Type B pancreatic cell (in vitro differentiated cells): Measurements from ENCODE around the gene TMEM108. TPM values are rescaled to one million over a fixed set of nuclear protein-coding genes. Genes with fewer than 3 reads are reported as not detected.

Source experiments
- DNase-seq: peaks from one replicate; pipeline ENCODE4 v3.0.0; 2021; ENCODE audit warnings: mixed read lengths; ENCODE audit not compliant: unreplicated experiment; ENCODE audit errors: extremely low spot score
- H3K27ac Mint-ChIP-seq: 2 replicates; pipeline ENCODE4 v1.8.0; 2021; ENCODE audit warnings: mild to moderate bottlenecking, mixed read lengths
- H3K27me3 Mint-ChIP-seq: 2 replicates; pipeline ENCODE4 v1.8.0; 2021; ENCODE audit warnings: mixed read lengths
- H3K36me3 Mint-ChIP-seq: 2 replicates; pipeline ENCODE4 v1.8.0; 2021; ENCODE audit warnings: mixed read lengths
- H3K4me1 Mint-ChIP-seq: one replicate; pipeline ENCODE4 v1.8.0; 2021; ENCODE audit warnings: mixed read lengths; ENCODE audit not compliant: unreplicated experiment
- H3K4me3 Mint-ChIP-seq: 2 replicates; pipeline ENCODE4 v1.8.0; 2021; ENCODE audit warnings: mild to moderate bottlenecking, mixed read lengths
- H3K9me3 Mint-ChIP-seq: 2 replicates; pipeline ENCODE4 v1.8.0; 2021; ENCODE audit warnings: mixed read lengths
- CTCF ChIP-seq: fragments of 200-600 bp; sonication (generic); conservative IDR thresholded peaks from 2 replicates; pipeline ENCODE4 v1.5.0; 2021; ENCODE audit warnings: antibody characterized with exemption, mild to moderate bottlenecking
- total RNA-seq: library from RNA; stranded (reverse); gene quantifications from 2 replicates; pipeline ENCODE4 v1.2.1, GENCODE V29; 2021; ENCODE audit warnings: low replicate concordance

TMEM108 gene
- total RNA-seq, 1 donor from 2014 or later, result 7.4 TPM

GRCh38 chr3:133237380-133237779, 199.2 kb downstream of the TMEM108 start:
- Mint-ChIP-seq H3K27ac (no peak overlapping the region), H3K9me3 (no peaks in the 10 kb centered on the region)

GRCh38 chr3:133238015-133238414, 199.8 kb downstream of the TMEM108 start:
- no peaks in the 10 kb centered on the region for H3K36me3 Mint-ChIP-seq
- H3K4me3 Mint-ChIP-seq, result no peak overlapping the region
- no peaks in the 10 kb centered on the region for H3K27me3 Mint-ChIP-seq
- H3K9me3 Mint-ChIP-seq, result peaks cover 3% of the 10 kb centered on the region
- no peak overlapping the region for H3K27ac Mint-ChIP-seq
- DNase-seq, result no peak
- TF ChIP-seq CTCF, result no peak
- H3K4me1 Mint-ChIP-seq, result no peaks in the 10 kb centered on the region

More at GRCh38 chr3:133237380-133237779, 199.2 kb downstream of the TMEM108 start:
- Mint-ChIP-seq H3K27me3 (no peaks in the 10 kb centered on the region), H3K4me1 (no peaks in the 10 kb centered on the region), H3K36me3 (no peaks in the 10 kb centered on the region), H3K4me3 (no peak overlapping the region)
- TF ChIP-seq CTCF, result no peak
- DNase-seq, result no peak

- H3K27ac Mint-ChIP-seq, result no peak overlapping the region
- H3K4me3 Mint-ChIP-seq, result no peak overlapping the region
- H3K9me3 Mint-ChIP-seq, result peaks cover 4% of the 10 kb centered on the region
- no peak for DNase-seq
- H3K4me1 Mint-ChIP-seq, result no peaks in the 10 kb centered on the region
- TF ChIP-seq CTCF, result no peak
- no peaks in the 10 kb centered on the region for H3K27me3 Mint-ChIP-seq
- H3K36me3 Mint-ChIP-seq, result no peaks in the 10 kb centered on the region
Observed at GRCh38 chr3:133246119-133246518, 207.9 kb downstream of the TMEM108 start.

- peaks cover 4% of the 10 kb centered on the region for H3K9me3 Mint-ChIP-seq
- H3K27me3 Mint-ChIP-seq, result no peaks in the 10 kb centered on the region
- TF ChIP-seq CTCF, result no peak
- no peak overlapping the region for H3K4me3 Mint-ChIP-seq
- H3K4me1 Mint-ChIP-seq, result no peaks in the 10 kb centered on the region
- no peak overlapping the region for H3K27ac Mint-ChIP-seq
- DNase-seq, result no peak
- no peaks in the 10 kb centered on the region for H3K36me3 Mint-ChIP-seq
Observed at GRCh38 chr3:133246773-133247172, 208.6 kb downstream of the TMEM108 start.

- Mint-ChIP-seq H3K27ac (no peak overlapping the region), H3K36me3 (no peaks in the 10 kb centered on the region), H3K4me3 (no peak overlapping the region), H3K4me1 (no peaks in the 10 kb centered on the region), H3K27me3 (no peaks in the 10 kb centered on the region), H3K9me3 (no peaks in the 10 kb centered on the region)
- TF ChIP-seq CTCF, result no peak
- DNase-seq, result no peak
Observed at GRCh38 chr3:133248389-133248788, 210.2 kb downstream of the TMEM108 start.

GRCh38 chr3:133249490-133249889, 211.3 kb downstream of the TMEM108 start:
- no peak overlapping the region for H3K27ac Mint-ChIP-seq

More at GRCh38 chr3:133249490-133249889, 211.3 kb downstream of the TMEM108 start:
- Mint-ChIP-seq H3K27me3 (no peaks in the 10 kb centered on the region), H3K9me3 (no peaks in the 10 kb centered on the region), H3K4me1 (no peaks in the 10 kb centered on the region), H3K36me3 (no peaks in the 10 kb centered on the region), H3K4me3 (no peak overlapping the region)
- no peak for TF ChIP-seq CTCF
- no peak for DNase-seq
